Loucy (cell line): ENCODE results near the gene SIL1.

Experiments
- H2AFZ ChIP-seq: fragments of 200-600 bp; sonication (generic); 2 replicates; pipeline ENCODE4 v1.6.0; 2016; ENCODE audit warnings: antibody characterized with exemption, mild to moderate bottlenecking, low read length, moderate library complexity
- H3F3A ChIP-seq: fragments of 200-600 bp; 2 replicates; pipeline ENCODE4 v1.6.0; 2016; ENCODE audit warnings: antibody characterized with exemption, low read depth, mild to moderate bottlenecking
- H3K27me3 ChIP-seq: fragments of 200-600 bp; sonication (generic); 2 replicates; pipeline ENCODE4 v1.6.1; 2014; ENCODE audit warnings: low read length, mild to moderate bottlenecking; ENCODE audit not compliant: insufficient read depth, poor library complexity, severe bottlenecking
- H3K36me3 ChIP-seq: fragments of 200-600 bp; sonication (generic); 2 replicates; pipeline ENCODE4 v1.6.1; 2016; ENCODE audit warnings: low read length; ENCODE audit not compliant: insufficient read depth
- H3K4me1 ChIP-seq: fragments of 200-600 bp; sonication (generic); 2 replicates; pipeline ENCODE4 v1.5.1; 2014; ENCODE audit warnings: low read length, mild to moderate bottlenecking; ENCODE audit not compliant: insufficient read depth, poor library complexity, severe bottlenecking
- H3K4me2 ChIP-seq: fragments of 200-600 bp; sonication (generic); 2 replicates; pipeline ENCODE4 v1.6.0; 2014; ENCODE audit warnings: antibody characterized with exemption, low read length, low read depth, mild to moderate bottlenecking; ENCODE audit not compliant: poor library complexity, severe bottlenecking
- H3K4me3 ChIP-seq: fragments of 200-600 bp; sonication (generic); 2 replicates; pipeline ENCODE4 v1.5.1; 2014; ENCODE audit warnings: low read length, mild to moderate bottlenecking, mixed read lengths; ENCODE audit not compliant: poor library complexity, severe bottlenecking
- H3K79me2 ChIP-seq: fragments of 200-600 bp; sonication (generic); 2 replicates; pipeline ENCODE4 v1.6.1; 2014; ENCODE audit warnings: low read length; ENCODE audit not compliant: insufficient read depth
- H3K9ac ChIP-seq: fragments of 200-600 bp; sonication (generic); 2 replicates; pipeline ENCODE4 v1.6.0; 2014; ENCODE audit warnings: mild to moderate bottlenecking, low read depth, low read length, moderate library complexity; ENCODE audit not compliant: poor library complexity, severe bottlenecking
- H3K9me2 ChIP-seq: fragments of 200-600 bp; sonication (generic); replicated peaks from 2 replicates; pipeline ENCODE4 v1.6.1; 2016; ENCODE audit warnings: low read depth, low read length, mixed read lengths
- H3K9me3 ChIP-seq: fragments of 200-600 bp; sonication (generic); 2 replicates; pipeline ENCODE4 v1.6.1; 2014; ENCODE audit warnings: mild to moderate bottlenecking, antibody characterized with exemption, low read length, low read depth; ENCODE audit not compliant: insufficient read depth
- H4K20me1 ChIP-seq: fragments of 200-600 bp; sonication (generic); 2 replicates; pipeline ENCODE4 v1.6.0; 2014; ENCODE audit warnings: antibody characterized with exemption, low read length, mild to moderate bottlenecking; ENCODE audit not compliant: insufficient read depth, poor library complexity, severe bottlenecking
- CTCF ChIP-seq: fragments of 200-600 bp; sonication (generic); conservative IDR thresholded peaks from 2 replicates; pipeline ENCODE4 v1.5.1; 2014; ENCODE audit warnings: mild to moderate bottlenecking, antibody characterized with exemption, low read length
- EZH2phosphoT487 ChIP-seq: fragments of 200-600 bp; IDR thresholded peaks from 2 replicates; pipeline ENCODE4 v1.6.1; 2018; ENCODE audit warnings: antibody characterized with exemption, mild to moderate bottlenecking, moderate library complexity, borderline replicate concordance

SIL1 gene

GRCh38 chr5:139140591-139141071, 57.5 kb downstream of the SIL1 start:
- H3K9me3 ChIP-seq, result no peaks in the 10 kb centered on the region
- H3K79me2 ChIP-seq, result no peaks in the 10 kb centered on the region
- H3K4me2 ChIP-seq, result no peak overlapping the region

GRCh38 chr5:139138809-139139208, 59.4 kb downstream of the SIL1 start:
- Histone ChIP-seq H3K79me2 (no peaks in the 10 kb centered on the region), H2AFZ (no peak overlapping the region), H3K9ac (no peak overlapping the region), H3K4me3 (no peak overlapping the region), H3K27me3 (no peaks in the 10 kb centered on the region), H3K4me1 (peaks cover 11% of the 10 kb centered on the region), H3F3A (no peaks in the 10 kb centered on the region), H3K9me2 (no peaks in the 10 kb centered on the region), H3K9me3 (no peaks in the 10 kb centered on the region), H4K20me1 (no peaks in the 10 kb centered on the region), H3K4me2 (no peak overlapping the region), H3K36me3 (no peaks in the 10 kb centered on the region)
- TF ChIP-seq EZH2phosphoT487, result no peak
- no peak for TF ChIP-seq CTCF

More at GRCh38 chr5:139140591-139141071, 57.5 kb downstream of the SIL1 start:
- Histone ChIP-seq H3K9me2 (no peaks in the 10 kb centered on the region), H3K4me1 (peaks cover 11% of the 10 kb centered on the region), H3K9ac (no peak overlapping the region), H3F3A (no peaks in the 10 kb centered on the region), H2AFZ (no peak overlapping the region), H4K20me1 (no peaks in the 10 kb centered on the region), H3K27me3 (no peaks in the 10 kb centered on the region), H3K4me3 (no peak overlapping the region), H3K36me3 (no peaks in the 10 kb centered on the region)
- TF ChIP-seq CTCF (no peak), EZH2phosphoT487 (no peak)

GRCh38 chr5:139138109-139138508, 60.1 kb downstream of the SIL1 start:
- no peaks in the 10 kb centered on the region for H3K9me2 ChIP-seq
- H3K36me3 ChIP-seq, result no peaks in the 10 kb centered on the region
- no peak overlapping the region for H3K4me3 ChIP-seq
- H3K9ac ChIP-seq, result no peak overlapping the region
- no peak overlapping the region for H2AFZ ChIP-seq
- TF ChIP-seq EZH2phosphoT487 (no peak), CTCF (no peak)
- H3K79me2 ChIP-seq, result no peaks in the 10 kb centered on the region
- no peaks in the 10 kb centered on the region for H4K20me1 ChIP-seq
- peaks cover 11% of the 10 kb centered on the region for H3K4me1 ChIP-seq
- H3K4me2 ChIP-seq, result no peak overlapping the region
- no peaks in the 10 kb centered on the region for H3K9me3 ChIP-seq
- H3F3A ChIP-seq, result no peaks in the 10 kb centered on the region
- H3K27me3 ChIP-seq, result no peaks in the 10 kb centered on the region
